ENCODE measurements around the gene TCF7.
"Not testable (repeated sequence)": the region's sequence is repeated elsewhere in the genome, so short reads cannot be mapped to it uniquely, and the experiment has no call there.

Gene TCF7

DNA sequence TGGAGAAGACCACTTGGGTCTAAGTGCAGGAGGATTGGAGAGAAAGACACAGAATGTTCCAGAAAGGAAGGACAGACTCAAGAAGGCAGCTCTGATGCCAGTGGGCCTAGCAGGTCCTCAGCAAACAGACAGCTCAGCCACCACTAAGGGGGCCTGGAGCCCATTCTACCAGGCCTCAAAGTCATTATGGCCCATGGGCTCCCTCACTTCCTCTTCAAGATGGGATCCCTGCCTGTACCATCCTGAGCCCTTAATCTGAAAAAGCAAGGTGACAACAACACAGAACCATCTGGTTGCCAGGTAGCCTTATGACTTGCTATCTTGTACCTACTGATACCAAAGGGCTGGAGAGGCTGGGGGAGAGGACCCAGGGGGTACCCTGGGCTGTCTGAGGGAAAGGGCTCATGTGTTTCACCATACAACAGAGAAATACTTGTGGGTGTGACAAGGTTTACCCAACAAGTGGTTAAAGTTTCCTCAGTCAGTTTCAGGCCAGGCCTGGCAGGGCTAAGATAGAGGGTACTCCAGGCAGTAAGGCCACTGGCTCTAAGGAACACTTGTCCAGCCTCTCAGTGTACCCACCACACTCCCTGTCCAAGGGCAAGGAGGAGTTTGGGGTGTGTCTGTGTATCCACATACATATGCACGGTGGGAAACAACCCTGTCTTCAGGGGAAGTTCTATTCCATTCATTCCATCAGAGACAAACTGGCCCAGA lies 30.7 kb downstream of the TCF7 start:
- DNase-seq (ENCODE audit: low spot score) = no peak

DNA sequence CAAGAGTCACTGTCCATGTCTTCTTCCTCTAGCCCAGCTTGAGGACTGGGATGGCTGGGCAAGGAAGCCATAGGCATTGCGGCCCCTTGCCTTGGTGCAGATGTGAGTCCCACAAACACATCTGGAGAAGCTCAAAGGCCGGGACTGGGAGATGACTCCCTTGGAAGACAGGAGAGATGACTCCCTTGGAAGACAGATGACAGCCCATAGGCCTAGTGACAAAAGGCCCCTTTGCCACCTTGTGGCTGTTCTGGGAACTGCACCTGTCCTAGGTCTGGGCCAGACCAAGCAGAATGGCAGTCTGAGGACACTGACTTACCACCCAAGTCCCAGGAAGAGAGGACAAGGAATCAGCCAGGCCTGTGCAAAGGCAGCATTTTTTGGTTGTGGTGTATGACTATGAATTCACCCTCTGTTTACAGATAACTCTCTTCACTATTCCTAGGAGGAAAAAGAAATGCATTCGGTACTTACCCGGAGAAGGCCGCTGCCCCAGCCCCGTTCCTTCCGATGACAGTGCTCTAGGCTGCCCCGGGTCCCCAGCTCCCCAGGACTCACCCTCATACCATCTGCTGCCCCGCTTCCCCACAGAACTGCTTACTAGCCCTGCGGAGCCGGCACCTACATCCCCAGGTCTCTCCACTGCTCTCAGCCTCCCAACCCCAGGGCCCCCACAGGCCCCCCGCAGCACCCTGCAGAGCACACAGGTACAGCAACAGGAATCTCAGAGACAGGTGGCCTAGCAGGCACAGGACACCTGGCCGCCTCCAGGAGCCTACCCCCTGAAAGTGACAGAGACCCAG lies 31.5 kb downstream of the TCF7 start:
- DNase-seq (ENCODE audit: low spot score) = peak; percentile 81

DNA sequence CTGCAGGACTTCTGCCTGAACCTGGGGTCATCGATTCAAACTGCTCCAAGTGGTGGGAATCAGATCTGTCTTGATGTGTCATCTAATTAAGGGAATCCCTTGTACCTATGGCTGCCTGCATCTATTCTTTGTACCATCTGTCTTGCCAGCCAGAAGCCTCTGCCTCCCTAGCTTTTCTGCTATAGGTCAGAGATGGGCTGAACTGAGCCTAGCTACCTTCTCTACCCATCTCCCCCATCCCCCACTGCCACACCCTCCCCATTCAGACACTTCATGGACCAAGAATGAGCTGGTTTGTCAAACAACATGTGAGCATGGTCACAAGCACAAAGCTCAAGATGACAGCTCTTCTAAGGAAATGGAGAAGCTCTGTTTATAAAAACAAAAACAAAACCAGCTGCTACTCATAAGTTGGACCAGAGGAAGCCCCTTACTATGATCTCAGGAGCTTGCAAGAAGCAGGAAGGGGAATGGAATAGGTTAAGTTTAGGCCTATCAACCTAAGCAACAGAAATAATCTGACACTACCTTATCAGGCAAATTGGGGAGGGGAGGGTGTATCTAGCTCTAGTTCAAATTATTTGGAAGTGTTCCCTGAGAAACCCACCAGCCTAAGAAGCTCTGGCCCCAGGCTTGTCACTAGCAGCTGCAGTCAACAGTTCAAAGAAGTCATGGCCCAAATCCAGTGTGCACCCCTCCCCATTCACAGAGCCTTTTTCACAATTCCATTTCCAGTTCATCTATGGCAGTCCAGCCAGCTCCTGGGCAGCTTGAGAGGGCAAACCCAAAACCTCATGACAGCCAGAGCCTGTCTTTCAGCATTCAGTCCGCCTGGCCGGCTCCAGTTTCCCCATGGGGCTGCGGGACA lies 32.4 kb downstream of the TCF7 start:
- DNase-seq (ENCODE audit: low spot score) = no peak

DNA sequence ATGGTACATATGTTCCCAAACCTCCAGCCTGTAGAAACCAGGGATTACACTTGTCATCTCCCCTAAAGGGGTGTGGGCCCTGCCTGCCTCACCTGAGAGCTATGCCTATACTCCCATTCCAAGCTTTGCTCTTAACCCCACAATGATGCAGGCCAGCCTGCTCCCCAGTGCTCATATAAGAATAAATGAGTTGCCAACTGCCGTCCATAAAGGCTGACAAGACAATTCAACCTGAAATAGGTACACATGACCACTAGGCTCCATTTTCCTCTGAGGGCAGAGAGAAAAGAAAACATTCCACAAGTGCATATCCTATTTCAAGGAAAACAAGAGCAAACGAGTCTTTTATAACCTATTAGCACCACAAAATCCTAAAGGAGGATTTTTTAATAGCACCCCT lies 33.8 kb downstream of the TCF7 start:
- no peak for DNase-seq (ENCODE audit: low spot score)

DNA sequence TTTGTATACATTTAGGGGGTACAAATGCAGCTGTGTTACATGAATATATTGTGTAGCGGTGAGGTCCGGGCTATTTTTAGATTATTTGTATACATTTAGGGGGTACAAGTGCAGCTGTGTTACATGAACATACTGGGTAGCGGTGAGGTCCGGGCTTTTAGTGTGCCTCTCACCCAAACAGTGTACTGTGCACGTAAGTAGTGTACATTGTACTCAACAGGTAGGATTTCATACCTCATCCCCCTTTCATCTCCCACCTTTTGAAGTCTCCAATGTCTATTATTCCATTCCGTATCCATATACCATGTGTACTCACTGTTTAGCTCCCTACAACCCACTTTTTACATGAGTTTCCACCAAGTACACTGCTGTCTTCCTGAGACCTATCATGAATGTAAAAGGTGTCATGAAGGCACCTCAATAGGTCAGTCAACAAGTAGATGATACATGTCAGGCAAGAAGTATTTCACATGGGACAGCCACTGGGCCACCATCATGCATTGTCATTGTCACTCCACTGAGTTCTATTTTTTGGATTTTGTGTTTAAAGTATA lies 34.6 kb downstream of the TCF7 start:
- no peak for DNase-seq (ENCODE audit: low spot score)

DNA sequence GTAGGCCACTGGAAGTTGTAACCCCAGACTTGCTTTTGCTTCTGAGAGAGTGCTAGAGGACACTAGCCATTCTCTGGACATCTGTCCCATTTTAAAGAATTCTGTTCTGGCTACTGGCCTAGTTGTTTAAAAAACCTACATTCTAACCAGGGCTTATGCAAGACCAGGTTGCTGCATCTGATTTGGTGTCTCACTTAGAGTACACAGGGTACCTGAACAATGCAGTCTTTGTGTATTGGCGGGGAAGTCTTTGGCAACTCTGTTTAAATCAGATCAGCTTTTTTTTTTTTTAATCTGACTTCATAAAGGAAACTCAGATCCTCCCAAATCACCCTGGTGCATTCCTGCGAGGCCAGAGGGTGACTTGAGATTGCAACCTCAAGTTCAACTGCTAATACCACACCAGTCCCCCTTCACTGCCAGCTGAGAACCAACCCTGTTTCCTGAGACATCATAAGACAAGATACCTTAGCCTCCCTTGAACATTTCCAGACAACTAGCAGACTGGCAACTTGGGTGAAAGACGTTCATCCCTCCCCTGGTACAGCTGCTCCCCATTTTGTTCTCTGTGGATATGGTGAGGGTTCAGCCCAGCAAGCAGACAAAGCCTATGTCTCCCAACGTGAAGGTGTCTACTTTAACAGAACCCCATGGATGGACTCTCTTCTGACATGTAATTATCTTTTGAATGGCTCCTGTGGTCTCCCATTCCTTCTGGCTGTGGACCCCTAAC lies 35.3 kb downstream of the TCF7 start:
- DNase-seq (ENCODE audit: low spot score) = no peak

DNA sequence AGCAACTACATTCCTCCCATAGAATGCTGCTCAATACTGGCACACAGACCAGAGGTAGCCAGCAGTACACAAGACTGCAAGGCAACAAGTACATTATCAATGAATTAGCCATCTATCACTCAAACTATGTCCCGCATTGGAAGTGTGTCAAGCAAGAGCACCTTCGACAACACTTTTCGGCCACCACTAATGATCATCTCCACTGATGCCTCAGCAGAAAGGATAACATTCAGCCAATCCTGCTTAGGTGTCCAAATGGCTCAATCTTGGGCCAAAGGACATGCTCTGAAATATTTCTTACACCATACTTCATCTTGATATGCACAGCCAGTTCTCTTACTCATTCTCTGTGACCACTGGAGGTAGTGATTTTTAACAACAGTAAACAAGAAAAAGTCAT lies 37.2 kb downstream of the TCF7 start:
- DNase-seq (ENCODE audit: low spot score) = no peak

DNA sequence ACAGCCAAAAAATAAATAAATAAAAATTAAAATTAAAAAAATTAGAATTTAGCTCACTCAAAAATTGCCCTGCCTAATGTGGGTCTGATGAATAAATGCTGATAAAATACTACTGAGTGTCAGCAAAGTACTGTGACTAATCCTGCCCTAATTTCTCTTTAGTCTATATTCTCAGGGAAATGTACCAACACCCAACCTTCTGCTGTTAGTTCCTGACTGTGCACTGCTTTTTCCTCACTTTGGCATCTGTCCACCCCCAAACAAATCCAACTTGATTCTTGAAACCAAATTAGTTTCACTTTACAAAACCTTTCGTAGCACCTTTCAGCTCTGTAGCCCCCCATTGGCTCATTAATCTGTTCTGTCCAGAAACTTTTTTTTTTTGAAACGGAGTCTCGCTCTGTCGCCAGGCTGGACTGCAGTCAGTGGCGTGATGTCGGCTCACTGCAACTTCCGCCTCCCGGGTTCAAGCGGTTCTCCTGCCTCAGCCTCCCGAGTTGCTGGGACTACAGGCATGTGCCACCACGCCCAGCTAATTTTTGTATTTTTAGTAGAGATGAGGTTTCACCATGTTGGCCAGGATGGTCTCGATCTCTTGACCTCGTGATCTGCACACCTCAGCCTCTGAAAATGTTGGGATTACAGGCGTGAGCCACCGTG lies 37.8 kb downstream of the TCF7 start:
- not testable (repeated sequence) for DNase-seq (ENCODE audit: low spot score)

DNA sequence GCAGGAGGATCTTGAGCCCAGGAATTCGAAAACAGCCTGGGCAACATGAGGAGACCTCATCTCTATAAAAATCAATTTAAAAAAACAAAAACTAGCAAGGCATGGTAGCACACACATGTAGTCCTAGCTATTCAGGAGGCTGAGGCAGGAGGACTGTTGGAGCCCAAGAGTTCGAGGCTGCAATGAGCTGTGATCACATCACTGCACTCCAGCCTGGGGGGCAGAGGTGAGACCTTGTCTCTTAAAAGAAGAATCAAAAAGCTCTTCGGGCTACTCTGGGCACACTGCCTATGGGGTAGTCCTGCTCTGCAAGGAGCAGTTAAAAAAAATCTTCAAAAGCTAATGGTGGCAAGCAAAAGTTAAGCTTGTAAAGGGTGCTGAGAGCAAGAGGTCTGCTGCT lies 38.8 kb downstream of the TCF7 start:
- no peak for DNase-seq (ENCODE audit: low spot score)

DNA sequence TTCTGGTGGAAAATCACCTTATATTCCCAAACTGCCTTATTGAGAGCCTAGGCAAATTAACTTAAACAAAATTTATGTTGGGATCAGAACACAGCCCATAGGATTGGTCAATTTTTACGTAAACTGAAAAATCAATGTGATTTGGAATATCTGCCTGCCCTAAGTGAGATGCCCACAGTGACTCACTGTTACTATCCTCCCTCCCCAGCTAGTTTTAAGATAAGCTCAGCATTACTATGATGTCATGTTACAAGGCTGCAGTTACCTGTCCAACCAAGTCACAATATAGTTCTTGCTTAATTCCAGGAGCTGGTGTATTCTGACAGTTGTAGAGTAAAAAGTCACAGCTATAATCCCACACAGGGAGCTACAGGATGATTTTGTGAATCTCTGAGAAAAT lies 39.2 kb downstream of the TCF7 start:
- no peak for DNase-seq (ENCODE audit: low spot score)

DNA sequence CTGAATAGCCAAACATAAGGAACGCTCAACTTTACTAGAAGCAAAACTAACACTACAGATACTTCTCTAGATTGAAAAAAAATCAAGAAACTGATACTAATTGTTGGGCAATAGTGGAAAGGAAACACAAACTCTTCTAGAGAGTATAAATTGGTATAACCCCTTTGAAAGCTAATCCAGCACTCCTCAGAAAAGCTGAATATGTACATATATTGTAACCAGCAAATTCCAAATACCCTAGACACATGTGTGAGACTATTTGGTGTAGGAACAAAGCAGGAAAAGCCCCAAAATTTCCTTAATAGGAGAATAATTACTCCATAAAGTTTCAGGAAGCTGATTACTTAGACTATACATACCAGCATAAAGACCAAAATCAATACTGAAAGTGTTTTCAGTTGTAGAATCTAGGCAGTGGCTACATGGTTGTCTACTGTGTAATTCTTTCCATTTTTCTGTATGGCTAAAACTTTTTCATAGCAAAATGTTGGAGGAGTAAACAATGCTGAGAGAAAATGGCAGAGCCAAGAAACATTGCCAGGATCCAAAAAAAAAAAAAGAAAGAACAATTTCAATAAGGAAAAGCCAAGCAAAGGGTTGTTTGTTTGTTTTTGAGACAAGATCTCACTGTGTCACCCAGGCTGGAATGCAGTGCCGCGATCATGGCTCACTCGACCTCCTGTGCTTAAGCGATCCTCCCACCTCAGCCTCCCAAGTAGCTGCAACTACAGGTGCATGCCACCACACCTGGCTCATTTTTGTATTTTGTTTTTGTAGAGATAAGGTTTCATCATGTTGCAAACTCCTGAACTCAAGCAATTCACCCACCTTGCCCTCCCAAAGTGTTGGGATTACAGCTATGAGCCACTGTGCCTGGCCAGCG lies 47.3 kb downstream of the TCF7 start:
- DNase-seq (ENCODE audit: low spot score) = no peak

DNA sequence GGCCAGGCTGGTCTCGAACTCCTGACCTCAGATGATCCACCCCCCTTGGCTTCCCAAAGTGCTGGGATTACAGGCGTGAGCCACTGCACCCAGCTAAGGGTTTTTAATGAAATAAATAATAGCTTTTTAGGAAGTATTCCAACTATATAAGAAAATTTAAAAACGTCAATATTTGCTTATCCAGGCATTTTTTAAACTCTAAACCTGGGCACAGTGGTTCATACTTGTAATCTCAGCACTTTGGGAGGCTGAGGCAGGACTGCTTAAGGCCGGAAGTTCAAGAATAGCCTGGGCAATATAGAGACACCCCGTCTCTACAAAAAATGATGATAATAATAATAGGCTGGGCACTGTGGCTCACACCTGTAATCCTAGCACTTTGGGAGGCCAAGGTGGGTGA lies 48.1 kb downstream of the TCF7 start:
- no peak for DNase-seq (ENCODE audit: low spot score)

DNA sequence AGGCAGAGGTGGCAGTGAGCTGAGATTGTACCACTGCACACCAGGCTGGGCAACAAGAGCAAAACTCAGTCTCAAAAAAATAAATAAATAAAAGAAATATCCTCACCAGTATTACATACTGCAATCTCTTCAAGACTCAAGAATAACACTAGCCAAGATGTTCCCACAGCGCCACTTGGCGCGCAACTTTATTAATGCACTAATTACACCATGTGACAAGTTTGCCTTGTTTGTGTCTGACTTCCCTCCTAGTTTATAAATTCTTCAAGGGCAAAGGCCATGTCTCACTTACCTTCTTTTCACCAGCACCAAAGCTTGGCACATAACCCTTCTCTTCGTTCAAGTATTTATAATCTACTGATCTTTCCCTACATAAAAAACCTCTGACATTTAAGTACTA lies 57.5 kb downstream of the TCF7 start:
- peak; percentile 29 for DNase-seq (ENCODE audit: low spot score)

DNA sequence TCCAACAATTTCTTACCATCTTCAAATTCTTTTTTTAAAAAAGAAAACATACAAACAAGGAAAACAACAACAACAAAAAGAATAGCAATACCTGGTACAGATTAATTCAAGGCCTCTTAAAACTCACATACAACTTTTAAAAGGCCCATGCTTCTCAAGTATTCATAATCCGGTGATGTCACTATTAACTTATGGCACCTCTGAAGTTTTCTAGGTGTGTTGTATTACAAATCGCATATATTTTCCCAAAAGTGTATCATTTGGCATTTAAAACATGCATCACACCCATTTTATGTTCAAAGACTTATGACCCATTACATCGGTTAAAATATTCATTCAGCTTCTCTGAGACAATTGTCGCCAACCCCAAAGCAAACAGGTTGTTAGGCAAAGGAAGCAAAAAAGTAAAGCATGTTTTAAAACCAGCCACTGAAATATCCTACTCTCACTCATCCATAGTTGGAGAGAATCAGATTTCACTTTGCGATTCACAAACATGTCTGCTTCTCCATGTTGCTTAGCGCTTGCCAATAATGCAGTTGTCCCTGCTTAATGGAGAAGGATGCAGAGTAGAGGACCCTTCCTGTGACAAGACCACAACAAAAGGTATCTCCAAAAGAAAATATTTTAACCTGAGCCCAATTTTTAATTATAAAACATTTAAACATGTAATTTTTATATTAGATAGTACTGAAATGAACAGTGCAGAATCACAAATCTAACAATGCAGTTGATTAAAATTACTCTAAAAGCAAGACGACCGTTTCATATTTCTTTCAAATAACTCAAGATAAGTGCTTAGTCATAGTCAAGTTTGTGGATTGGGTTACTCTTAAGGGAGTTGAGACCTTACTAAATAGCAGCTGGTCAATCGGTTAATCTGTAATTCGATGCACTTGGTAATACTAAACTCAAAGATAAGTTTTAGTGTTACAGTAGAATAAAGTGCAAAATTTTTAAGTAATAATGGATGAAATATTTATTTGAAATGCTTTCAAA lies 60.7 kb downstream of the TCF7 start:
- peak; percentile 60 for DNase-seq (ENCODE audit: low spot score)

DNA sequence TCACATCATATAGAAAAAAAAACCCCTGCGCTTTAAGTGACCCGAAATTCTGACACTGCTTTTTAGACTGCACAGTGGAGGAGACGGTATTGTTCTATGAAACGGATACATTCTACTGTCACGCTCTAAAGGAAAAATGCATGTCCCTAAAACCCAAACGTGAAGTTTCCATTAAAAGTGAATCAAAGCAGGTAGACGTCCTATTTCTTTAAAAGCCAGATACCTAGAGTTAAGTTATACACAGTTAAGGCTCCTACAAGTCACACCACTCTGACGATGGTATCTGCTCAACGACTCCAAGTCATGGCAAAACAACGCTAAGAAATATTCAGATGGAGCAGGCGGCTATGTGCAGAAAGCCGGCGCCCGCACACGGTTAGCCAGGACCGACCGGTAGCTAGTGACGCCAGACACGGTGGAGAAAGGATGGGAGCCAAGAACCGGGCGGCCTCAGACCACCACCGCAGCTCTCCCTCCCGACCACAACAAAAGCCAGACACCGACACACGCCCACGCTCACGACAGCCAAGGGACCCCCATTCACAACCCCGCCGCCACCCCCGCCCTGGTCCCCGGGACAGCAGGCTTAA lies 61.5 kb downstream of the TCF7 start:
- peak; percentile 50 for DNase-seq (ENCODE audit: low spot score)

DNA sequence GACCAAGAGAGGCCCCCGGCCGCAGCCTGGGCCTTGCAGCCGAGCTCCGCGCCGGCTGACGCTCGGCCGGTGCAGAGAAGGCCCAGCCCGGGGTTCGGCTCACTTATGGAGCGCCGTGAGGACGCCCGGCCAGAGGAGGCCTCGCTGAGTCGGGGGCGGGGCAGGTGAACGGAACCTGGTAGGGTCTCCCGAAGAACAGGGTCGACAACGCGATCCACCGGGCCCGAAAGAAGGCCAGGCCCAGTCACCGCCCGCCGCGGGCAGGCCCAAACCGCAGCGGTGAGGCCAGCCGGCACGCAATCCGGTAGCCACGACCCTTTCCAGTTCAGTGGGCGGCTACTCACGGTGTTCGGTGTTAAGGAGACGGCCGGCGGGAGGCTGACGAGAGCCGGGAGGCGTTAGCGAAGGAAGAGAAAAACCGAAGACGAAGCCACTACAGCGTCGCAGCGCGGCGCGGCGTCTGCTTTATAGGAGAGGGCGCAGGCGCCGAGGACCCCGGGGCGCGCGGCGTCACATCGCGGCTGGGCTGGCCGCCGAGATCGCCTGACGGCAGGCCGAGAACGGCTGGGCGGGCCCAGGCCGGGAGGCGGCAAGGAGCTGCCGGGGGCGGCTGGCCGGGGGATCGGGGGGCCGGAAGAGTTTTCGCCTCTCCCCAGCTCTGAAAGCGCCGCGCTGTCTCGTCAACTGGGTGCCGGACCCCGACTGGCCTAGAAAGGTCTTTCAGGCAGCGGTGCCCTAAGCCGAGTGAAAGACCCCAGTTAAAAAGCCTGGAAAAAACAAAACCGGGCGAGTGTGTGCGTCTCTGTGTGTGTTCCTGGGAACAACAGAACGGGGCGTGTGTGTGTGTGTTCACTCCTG lies 62.3 kb downstream of the TCF7 start, which contains the start of gene SKP1:
Gene SKP1, minus strand, starts transcription at position 440 of the 858 bp plus-strand sequence. CDS start 2,928 bp downstream, outside the sequence.
- peak; percentile 90 for DNase-seq (ENCODE audit: low spot score)

DNA sequence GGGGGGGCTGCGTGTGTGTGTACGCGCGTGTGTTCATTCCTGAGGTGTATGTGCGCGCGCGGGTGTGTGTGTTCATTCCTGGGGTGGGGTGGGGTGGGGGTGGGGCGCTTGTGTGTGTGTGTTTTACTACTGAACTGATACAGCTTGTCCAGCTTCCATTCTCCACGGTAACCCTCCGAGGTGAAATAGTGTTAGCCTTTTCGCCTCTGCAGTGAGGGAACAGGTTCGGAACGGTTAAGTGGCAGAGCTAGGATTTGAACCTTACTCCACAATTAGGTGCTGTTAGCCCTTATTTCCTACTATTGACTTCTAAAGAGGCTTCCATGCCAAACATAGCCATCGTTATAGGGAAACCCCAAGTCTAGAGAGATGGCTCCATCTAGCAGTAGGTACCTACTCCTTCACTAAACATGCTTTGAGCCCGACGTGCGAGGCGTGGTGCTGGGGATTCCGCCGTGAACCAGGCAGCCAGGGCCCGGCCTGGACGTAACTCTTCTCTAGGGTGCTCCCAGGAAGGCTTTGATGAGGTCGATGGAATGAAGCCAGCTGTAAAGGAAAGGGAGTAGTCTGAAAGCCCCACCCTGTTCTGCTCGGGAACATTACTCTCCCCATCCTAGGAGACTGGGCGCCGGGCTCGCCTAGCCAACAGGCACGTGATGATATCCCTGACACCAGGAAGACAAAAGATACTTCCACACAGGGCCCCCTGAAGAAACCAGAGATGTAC lies 63.1 kb downstream of the TCF7 start:
- no peak for DNase-seq (ENCODE audit: low spot score)
